ENCODE data around the gene KIF25.

Gene KIF25

DNA sequence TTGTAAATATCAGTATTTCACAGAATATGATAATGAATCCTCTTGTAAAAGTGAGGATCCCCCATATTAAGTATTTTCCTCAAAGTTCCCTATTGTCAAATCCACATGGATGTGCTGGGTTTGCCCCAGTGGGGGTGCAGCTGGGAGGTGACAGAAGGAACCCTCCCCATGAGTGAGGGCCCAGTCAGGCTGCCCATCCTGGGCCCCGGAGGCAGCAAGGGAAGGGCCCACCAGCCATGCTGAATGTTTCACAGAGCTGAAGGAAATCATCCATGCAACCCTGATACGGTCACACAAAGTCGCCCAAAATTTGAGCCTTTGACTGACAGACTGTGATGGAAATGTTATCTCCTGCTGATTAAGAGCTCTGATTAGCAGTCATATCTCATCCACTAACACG lies 41.8 kb downstream of the KIF25 start:
- no peaks in the 10 kb centered on the region for H3K79me2 ChIP-seq (ENCODE audit: insufficient read depth, low read length)
- no peak overlapping the region for H3K9ac ChIP-seq (ENCODE audit: low read length)
- H3K36me3 ChIP-seq (ENCODE audit: low read length) = no peaks in the 10 kb centered on the region
- H3K9me3 ChIP-seq (ENCODE audit: insufficient read depth, low read length) = peaks cover 10% of the 10 kb centered on the region; the same call in 1 of the 2 replicates
- no peaks in the 10 kb centered on the region for H3K9me2 ChIP-seq (replicated peaks; ENCODE audit: insufficient read depth, low read length)
- H3K27ac ChIP-seq (ENCODE audit: low read depth, low read length) = no peak overlapping the region
- H4K20me1 ChIP-seq (ENCODE audit: low read depth, low read length) = no peaks in the 10 kb centered on the region
- H3K4me2 ChIP-seq (ENCODE audit: low read depth, low read length, poor library complexity, severe bottlenecking) = no peak overlapping the region
- H3K4me3 ChIP-seq (ENCODE audit: insufficient read depth, low read length, poor library complexity, severe bottlenecking) = no peak overlapping the region
- H3F3A ChIP-seq (ENCODE audit: insufficient read depth) = no peaks in the 10 kb centered on the region
- H3K27me3 ChIP-seq (ENCODE audit: low read length) = no peaks in the 10 kb centered on the region
- TF ChIP-seq, protein P1, sequence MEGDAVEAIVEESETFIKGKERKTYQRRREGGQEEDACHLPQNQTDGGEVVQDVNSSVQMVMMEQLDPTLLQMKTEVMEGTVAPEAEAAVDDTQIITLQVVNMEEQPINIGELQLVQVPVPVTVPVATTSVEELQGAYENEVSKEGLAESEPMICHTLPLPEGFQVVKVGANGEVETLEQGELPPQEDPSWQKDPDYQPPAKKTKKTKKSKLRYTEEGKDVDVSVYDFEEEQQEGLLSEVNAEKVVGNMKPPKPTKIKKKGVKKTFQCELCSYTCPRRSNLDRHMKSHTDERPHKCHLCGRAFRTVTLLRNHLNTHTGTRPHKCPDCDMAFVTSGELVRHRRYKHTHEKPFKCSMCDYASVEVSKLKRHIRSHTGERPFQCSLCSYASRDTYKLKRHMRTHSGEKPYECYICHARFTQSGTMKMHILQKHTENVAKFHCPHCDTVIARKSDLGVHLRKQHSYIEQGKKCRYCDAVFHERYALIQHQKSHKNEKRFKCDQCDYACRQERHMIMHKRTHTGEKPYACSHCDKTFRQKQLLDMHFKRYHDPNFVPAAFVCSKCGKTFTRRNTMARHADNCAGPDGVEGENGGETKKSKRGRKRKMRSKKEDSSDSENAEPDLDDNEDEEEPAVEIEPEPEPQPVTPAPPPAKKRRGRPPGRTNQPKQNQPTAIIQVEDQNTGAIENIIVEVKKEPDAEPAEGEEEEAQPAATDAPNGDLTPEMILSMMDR (IDR thresholded peaks at IDR 0.05; ENCODE audit: insufficient read depth, low read length, poor library complexity, severe bottlenecking) = no peak
- TF ChIP-seq EZH2phosphoT487 (conservative IDR thresholded peaks at IDR 0.05; ENCODE audit: low read length) = no peak
- H2AFZ ChIP-seq (ENCODE audit: low read depth, low read length, severe bottlenecking) = no peak overlapping the region

DNA sequence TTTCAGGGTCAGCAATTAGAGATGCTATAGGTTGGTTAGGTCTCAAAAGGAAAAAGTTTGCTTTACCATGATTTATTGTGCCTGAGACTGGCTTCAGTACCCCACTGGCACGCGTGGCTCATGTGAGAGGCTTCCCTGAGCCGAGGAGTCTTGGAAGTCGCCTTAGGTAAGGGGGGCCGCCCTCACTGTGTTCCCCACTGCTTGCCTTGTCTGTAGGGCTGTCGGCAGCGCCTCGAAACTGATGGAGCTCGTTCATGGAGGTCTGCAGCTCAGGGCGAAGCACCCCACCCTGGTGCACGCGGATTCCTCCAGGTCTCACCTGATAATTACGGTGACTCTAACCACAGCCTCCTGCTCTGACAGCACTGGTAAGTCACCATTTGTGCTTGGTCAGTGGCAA lies 42.4 kb downstream of the KIF25 start:
- Histone ChIP-seq H3K4me2 (ENCODE audit: low read depth, low read length, poor library complexity, severe bottlenecking) (no peak overlapping the region), H3K79me2 (ENCODE audit: insufficient read depth, low read length) (no peaks in the 10 kb centered on the region), H3K9me3 (ENCODE audit: insufficient read depth, low read length) (peaks cover 10% of the 10 kb centered on the region; the same call in 1 of the 2 replicates), H3F3A (ENCODE audit: insufficient read depth) (no peaks in the 10 kb centered on the region), H3K9me2 (replicated peaks; ENCODE audit: insufficient read depth, low read length) (no peaks in the 10 kb centered on the region), H3K9ac (ENCODE audit: low read length) (no peak overlapping the region), H2AFZ (ENCODE audit: low read depth, low read length, severe bottlenecking) (no peak overlapping the region), H3K4me3 (ENCODE audit: insufficient read depth, low read length, poor library complexity, severe bottlenecking) (no peak overlapping the region), H3K27me3 (ENCODE audit: low read length) (no peaks in the 10 kb centered on the region), H3K36me3 (ENCODE audit: low read length) (no peaks in the 10 kb centered on the region), H3K27ac (ENCODE audit: low read depth, low read length) (no peak overlapping the region), H4K20me1 (ENCODE audit: low read depth, low read length) (no peaks in the 10 kb centered on the region)
- no peak for TF ChIP-seq EZH2phosphoT487 (conservative IDR thresholded peaks at IDR 0.05; ENCODE audit: low read length)
- TF ChIP-seq, protein P1 (IDR thresholded peaks at IDR 0.05; ENCODE audit: insufficient read depth, low read length, poor library complexity, severe bottlenecking) = no peak

DNA sequence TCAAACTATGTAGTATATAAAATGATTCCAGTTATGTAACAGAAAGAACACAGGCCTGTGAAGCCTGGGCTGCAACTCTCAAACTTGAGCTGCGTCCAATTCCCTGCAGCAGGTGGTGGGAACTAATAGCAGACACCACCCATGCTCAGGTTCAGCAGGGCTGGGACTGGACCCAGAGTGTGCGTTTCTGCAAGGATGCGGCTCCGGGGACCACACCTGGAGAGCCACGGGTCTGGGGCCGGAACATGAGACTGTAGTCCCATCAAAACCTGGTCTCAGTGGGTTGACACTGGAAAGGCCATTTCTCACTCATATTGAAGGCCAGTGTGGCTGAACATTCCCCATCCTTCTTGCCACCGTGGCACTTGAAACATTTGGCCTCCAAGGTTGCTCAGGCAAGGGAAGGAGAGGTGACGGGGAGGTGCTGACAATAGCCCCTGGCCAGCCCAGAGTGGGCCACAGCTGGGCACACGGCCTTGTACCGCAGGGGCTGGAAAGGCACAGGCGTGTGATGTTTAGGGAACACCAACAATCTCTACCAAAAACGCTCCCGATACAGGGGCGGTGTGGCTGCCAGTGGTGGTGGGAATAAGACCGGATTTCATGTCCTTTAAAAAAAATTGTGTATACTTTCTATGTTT lies 43.5 kb downstream of the KIF25 start:
- no peaks in the 10 kb centered on the region for H3K9me2 ChIP-seq (replicated peaks; ENCODE audit: insufficient read depth, low read length)
- no peak overlapping the region for H3K4me3 ChIP-seq (ENCODE audit: insufficient read depth, low read length, poor library complexity, severe bottlenecking)
- no peaks in the 10 kb centered on the region for H3K36me3 ChIP-seq (ENCODE audit: low read length)
- no peak overlapping the region for H2AFZ ChIP-seq (ENCODE audit: low read depth, low read length, severe bottlenecking)
- H3K27me3 ChIP-seq (ENCODE audit: low read length) = no peaks in the 10 kb centered on the region
- peaks cover 10% of the 10 kb centered on the region; the same call in 1 of the 2 replicates for H3K9me3 ChIP-seq (ENCODE audit: insufficient read depth, low read length)
- no peak overlapping the region for H3K27ac ChIP-seq (ENCODE audit: low read depth, low read length)
- H3K79me2 ChIP-seq (ENCODE audit: insufficient read depth, low read length) = no peaks in the 10 kb centered on the region
- H3F3A ChIP-seq (ENCODE audit: insufficient read depth) = no peaks in the 10 kb centered on the region
- TF ChIP-seq, protein P1 (IDR thresholded peaks at IDR 0.05; ENCODE audit: insufficient read depth, low read length, poor library complexity, severe bottlenecking) = no peak
- TF ChIP-seq EZH2phosphoT487 (conservative IDR thresholded peaks at IDR 0.05; ENCODE audit: low read length) = no peak
- no peak overlapping the region for H3K4me2 ChIP-seq (ENCODE audit: low read depth, low read length, poor library complexity, severe bottlenecking)
- H3K9ac ChIP-seq (ENCODE audit: low read length) = no peak overlapping the region
- no peaks in the 10 kb centered on the region for H4K20me1 ChIP-seq (ENCODE audit: low read depth, low read length)

Data from SU-DHL-6 (cell line).